Activated CD4-positive, alpha-beta T cell treated with anti-CD3 and anti-CD28 coated beads, Interleukin-2, amount 10 ng/mL, durations not matched to agents 7 days and 5 days (primary cell): ENCODE results near the gene STAM. TPM values are rescaled to one million over a fixed set of nuclear protein-coding genes. Genes with fewer than 3 reads are reported as not detected.
"Not testable (repeated sequence)": the region's sequence is repeated elsewhere in the genome, so short reads cannot be mapped to it uniquely, and the experiment has no call there.

ENCODE experiments used
- CTCF ChIA-PET: fragments of 350-600 bp; sonication (Branson Sonifier 250); formaldehyde crosslinking; loops from one replicate; lab custom pipeline; 2021; ENCODE audit warnings: antibody characterized with exemption; lab: Charles Lee
- POLR2A ChIA-PET: fragments of 350-600 bp; sonication (Branson Sonifier 250); formaldehyde crosslinking; loops from one replicate; lab custom pipeline; 2021; ENCODE audit warnings: antibody characterized with exemption; lab: Charles Lee
- DNase-seq: peaks from one replicate; pipeline ENCODE4 v3.0.0-alpha.2; 2020
- H3K27ac Mint-ChIP-seq: one replicate; pipeline ENCODE4 v1.8.0; 2021; ENCODE audit warnings: mild to moderate bottlenecking, moderate library complexity, mixed read lengths
- H3K27me3 Mint-ChIP-seq: one replicate; pipeline ENCODE4 v1.8.0; 2021; ENCODE audit warnings: mixed read lengths
- H3K36me3 Mint-ChIP-seq: one replicate; pipeline ENCODE4 v1.8.0; 2021; ENCODE audit warnings: low read depth, mixed read lengths
- H3K4me1 Mint-ChIP-seq: one replicate; pipeline ENCODE4 v1.8.0; 2021; ENCODE audit warnings: mixed read lengths
- H3K4me3 Mint-ChIP-seq: one replicate; pipeline ENCODE4 v1.8.0; 2021; ENCODE audit warnings: mild to moderate bottlenecking, moderate library complexity, mixed read lengths
- H3K9me3 Mint-ChIP-seq: one replicate; pipeline ENCODE4 v1.8.0; 2021; ENCODE audit warnings: mixed read lengths
- total RNA-seq, 2 experiments: library from RNA; stranded (reverse); gene quantifications; one replicate each; pipeline ENCODE4 v1.2.3, GENCODE V29; 2021

Gene STAM
- total RNA-seq, 2 experiments from 2014 or later, result 16.6 to 23.8 TPM

GRCh38 chr10:17624996-17625395 is 19.0 kb upstream of the STAM start:
- Mint-ChIP-seq H3K27ac (no peak overlapping the region), H3K4me1 (no peaks in the 10 kb centered on the region), H3K27me3 (peaks cover 17% of the 10 kb centered on the region), H3K36me3 (no peaks in the 10 kb centered on the region), H3K9me3 (no peaks in the 10 kb centered on the region), H3K4me3 (no peak overlapping the region)
- ChIA-PET POLR2A (no interaction called here), CTCF (no interaction called here)
- no peak for DNase-seq

GRCh38 chr10:17626656-17627055 is 17.3 kb upstream of the STAM start:
- POLR2A ChIA-PET, result no interaction called here
- no peaks in the 10 kb centered on the region for H3K9me3 Mint-ChIP-seq
- no peak overlapping the region for H3K27ac Mint-ChIP-seq
- peaks cover 13% of the 10 kb centered on the region for H3K27me3 Mint-ChIP-seq
- no peaks in the 10 kb centered on the region for H3K36me3 Mint-ChIP-seq
- no peaks in the 10 kb centered on the region for H3K4me1 Mint-ChIP-seq
- DNase-seq, result no peak
- CTCF ChIA-PET, result no interaction called here
- no peak overlapping the region for H3K4me3 Mint-ChIP-seq

GRCh38 chr10:17632590-17632989 is 11.4 kb upstream of the STAM start:
- H3K4me3 Mint-ChIP-seq, H3K4me1 Mint-ChIP-seq, DNase-seq, H3K27me3 Mint-ChIP-seq, H3K36me3 Mint-ChIP-seq, POLR2A ChIA-PET, H3K27ac Mint-ChIP-seq, H3K9me3 Mint-ChIP-seq: not testable (repeated sequence)
- CTCF ChIA-PET, result interaction anchor here (1.0 kb wide), 1 partner anchor 11 kb away, joined by 5 read pairs; the partner anchor contains the start of gene STAM

- Mint-ChIP-seq H3K4me1 (no peaks in the 10 kb centered on the region), H3K27me3 (peaks cover 4% of the 10 kb centered on the region), H3K9me3 (no peaks in the 10 kb centered on the region), H3K36me3 (no peaks in the 10 kb centered on the region), H3K4me3 (no peak overlapping the region), H3K27ac (no peak overlapping the region)
- ChIA-PET CTCF (interaction anchor here (2.3 kb wide), 1 partner anchor 15 kb away, joined by 6 read pairs; no protein-coding TSS in a partner anchor), POLR2A (no interaction called here)
- DNase-seq, result no peak
These were observed 10.6 kb upstream of the STAM start for GRCh38 chr10:17633353-17633752.

- Mint-ChIP-seq H3K4me1 (peaks cover 12% of the 10 kb centered on the region), H3K36me3 (peaks cover 3% of the 10 kb centered on the region), H3K27me3 (peaks cover 4% of the 10 kb centered on the region), H3K9me3 (no peaks in the 10 kb centered on the region), H3K27ac (no peak overlapping the region), H3K4me3 (no peak overlapping the region)
- ChIA-PET CTCF (interaction anchor here (0.6 kb wide), 1 partner anchor 247 kb away, joined by 3 read pairs; no protein-coding TSS in a partner anchor), POLR2A (no interaction called here)
- DNase-seq, result no peak
These were observed 6.1 kb upstream of the STAM start for GRCh38 chr10:17637869-17638268.

GRCh38 chr10:17640331-17640816 is 3.6 kb upstream of the STAM start:
- ChIA-PET POLR2A (no interaction called here), CTCF (no interaction called here)
- no peaks in the 10 kb centered on the region for H3K9me3 Mint-ChIP-seq
- H3K36me3 Mint-ChIP-seq, result peaks cover 3% of the 10 kb centered on the region
- peaks cover 25% of the 10 kb centered on the region for H3K4me1 Mint-ChIP-seq
- no peak for DNase-seq
- H3K27ac Mint-ChIP-seq, result no peak overlapping the region
- H3K4me3 Mint-ChIP-seq, result no peak overlapping the region
- H3K27me3 Mint-ChIP-seq, result no peaks in the 10 kb centered on the region

GRCh38 chr10:17643339-17643754 is 604 bp upstream of the STAM start:
- H3K36me3 Mint-ChIP-seq, result peaks cover 16% of the 10 kb centered on the region
- peak overlapping the region; percentile 94 for H3K4me3 Mint-ChIP-seq
- H3K27me3 Mint-ChIP-seq, result no peaks in the 10 kb centered on the region
- CTCF ChIA-PET, result interaction anchor here (0.5 to 1.8 kb wide), 11 partner anchors 9 to 1122 kb away, joined by 3 to 8 read pairs (median 4); partner anchors contain the start of gene HACD1
- H3K4me1 Mint-ChIP-seq, result peaks cover 51% of the 10 kb centered on the region
- DNase-seq, result no peak
- H3K9me3 Mint-ChIP-seq, result peaks cover 3% of the 10 kb centered on the region
- H3K27ac Mint-ChIP-seq, result peak overlapping the region; percentile 100
- POLR2A ChIA-PET, result interaction anchor here (0.6 to 1.1 kb wide), 3 partner anchors 11 to 413 kb away, joined by 3 to 6 read pairs (median 4); no protein-coding TSS in a partner anchor

GRCh38 chr10:17644485-17644943 is 563 bp downstream of the STAM start:
- H3K4me3 Mint-ChIP-seq, result peak overlapping the region; percentile 94
- H3K36me3 Mint-ChIP-seq, result peaks cover 25% of the 10 kb centered on the region
- POLR2A ChIA-PET, result no interaction called here
- peak overlapping the region; percentile 100 for H3K27ac Mint-ChIP-seq
- peaks cover 60% of the 10 kb centered on the region for H3K4me1 Mint-ChIP-seq
- H3K27me3 Mint-ChIP-seq, result no peaks in the 10 kb centered on the region
- DNase-seq, result peak; percentile 30
- CTCF ChIA-PET, result interaction anchor here (0.6 to 1.8 kb wide), 12 partner anchors 8 to 959 kb away, joined by 3 to 8 read pairs (median 4); partner anchors contain the start of gene HACD1
- H3K9me3 Mint-ChIP-seq, result peaks cover 6% of the 10 kb centered on the region

- H3K27me3 Mint-ChIP-seq, result no peaks in the 10 kb centered on the region
- peak overlapping the region; percentile 94 for H3K4me3 Mint-ChIP-seq
- peak; percentile 22 for DNase-seq
- H3K36me3 Mint-ChIP-seq, result peaks cover 36% of the 10 kb centered on the region
- ChIA-PET CTCF (interaction anchor here (1.1 to 1.4 kb wide), 2 partner anchors 26 to 416 kb away, joined by 3 to 4 read pairs; no protein-coding TSS in a partner anchor), POLR2A (interaction anchor here (0.5 kb wide), 1 partner anchor 73 kb away, joined by 3 read pairs; no protein-coding TSS in a partner anchor)
- H3K4me1 Mint-ChIP-seq, result peaks cover 67% of the 10 kb centered on the region
- peak overlapping the region; percentile 100 for H3K27ac Mint-ChIP-seq
- H3K9me3 Mint-ChIP-seq, result peaks cover 8% of the 10 kb centered on the region
These were observed 1.8 kb downstream of the STAM start for GRCh38 chr10:17645621-17646345.

- CTCF ChIA-PET, result interaction anchor here (0.6 to 1.6 kb wide), 4 partner anchors 15 to 566 kb away, joined by 3 to 4 read pairs (median 3); partner anchors contain the start of gene HACD1
- H3K27ac Mint-ChIP-seq, result peak overlapping the region; percentile 64
- POLR2A ChIA-PET, result no interaction called here
- H3K27me3 Mint-ChIP-seq, result no peaks in the 10 kb centered on the region
- peak overlapping the region; percentile 34 for H3K4me3 Mint-ChIP-seq
- H3K4me1 Mint-ChIP-seq, result peaks cover 69% of the 10 kb centered on the region
- H3K36me3 Mint-ChIP-seq, result peaks cover 48% of the 10 kb centered on the region
- DNase-seq, result no peak
- peaks cover 16% of the 10 kb centered on the region for H3K9me3 Mint-ChIP-seq
These were observed 3.4 kb downstream of the STAM start for GRCh38 chr10:17647326-17647725.

- DNase-seq, result peak; percentile 44
- ChIA-PET CTCF (interaction anchor here (0.9 to 1.6 kb wide), 2 partner anchors 14 to 31 kb away, joined by 3 to 4 read pairs; partner anchors contain the start of gene HACD1), POLR2A (interaction anchor here (0.6 kb wide), 1 partner anchor 153 kb away, joined by 3 read pairs; no protein-coding TSS in a partner anchor)
- no peaks in the 10 kb centered on the region for H3K27me3 Mint-ChIP-seq
- peaks cover 59% of the 10 kb centered on the region for H3K36me3 Mint-ChIP-seq
- peaks cover 25% of the 10 kb centered on the region for H3K9me3 Mint-ChIP-seq
- peaks cover 61% of the 10 kb centered on the region for H3K4me1 Mint-ChIP-seq
- peak overlapping the region; percentile 61 for H3K4me3 Mint-ChIP-seq
- H3K27ac Mint-ChIP-seq, result peak overlapping the region; percentile 90
These were observed 4.5 kb downstream of the STAM start for GRCh38 chr10:17648243-17649035.

GRCh38 chr10:17649052-17649451 is 5.1 kb downstream of the STAM start:
- peaks cover 30% of the 10 kb centered on the region for H3K9me3 Mint-ChIP-seq
- peaks cover 65% of the 10 kb centered on the region for H3K4me1 Mint-ChIP-seq
- H3K27me3 Mint-ChIP-seq, result no peaks in the 10 kb centered on the region
- ChIA-PET CTCF (no interaction called here), POLR2A (no interaction called here)
- DNase-seq, result no peak
- H3K4me3 Mint-ChIP-seq, result peak overlapping the region; percentile 61
- H3K36me3 Mint-ChIP-seq, result peaks cover 64% of the 10 kb centered on the region
- peak overlapping the region; percentile 90 for H3K27ac Mint-ChIP-seq
